HUDEP-2 (cell line): ENCODE data around the gene MYO1E.

ENCODE experiments used
- DNase-seq, 76 experiments: peaks; one replicate each; lab custom pipeline; 2025; ENCODE audit not compliant: unreplicated experiment in 76 of 76; lab: John Stamatoyannopoulos, UW

MYO1E gene

GRCh38 chr15:59271595-59272201 lies 101.0 kb downstream of the MYO1E start:
- no peak for DNase-seq

- no peak for DNase-seq
Measured at GRCh38 chr15:59268852-59269407, 103.7 kb downstream of the MYO1E start.

- DNase-seq, result no peak
Measured at GRCh38 chr15:59268168-59268851, 104.4 kb downstream of the MYO1E start.

- no peak for DNase-seq
Measured at GRCh38 chr15:59266028-59266427, 106.6 kb downstream of the MYO1E start.

GRCh38 chr15:59262316-59262715 lies 110.4 kb downstream of the MYO1E start:
- DNase-seq, result no peak

GRCh38 chr15:59260090-59260489 lies 112.6 kb downstream of the MYO1E start:
- no peak for DNase-seq

GRCh38 chr15:59259137-59259943 lies 113.3 kb downstream of the MYO1E start:
- no peak for DNase-seq

- no peak for DNase-seq
Measured at GRCh38 chr15:59258317-59258716, 114.4 kb downstream of the MYO1E start.

- DNase-seq, result no peak
Measured at GRCh38 chr15:59257140-59257539, 115.5 kb downstream of the MYO1E start.

GRCh38 chr15:59256482-59256881 lies 116.2 kb downstream of the MYO1E start:
- no peak for DNase-seq

- DNase-seq, result no peak
Measured at GRCh38 chr15:59255680-59256336, 116.9 kb downstream of the MYO1E start.

GRCh38 chr15:59252137-59252536 lies 120.5 kb downstream of the MYO1E start:
- DNase-seq, result no peak

GRCh38 chr15:59251001-59251845 lies 121.4 kb downstream of the MYO1E start:
- no peak for DNase-seq

GRCh38 chr15:59250249-59250648 lies 122.4 kb downstream of the MYO1E start:
- DNase-seq, result no peak

- DNase-seq, result no peak
Measured at GRCh38 chr15:59249816-59250215, 122.9 kb downstream of the MYO1E start.

- DNase-seq, result peak in 37 of 76 experiments; percentile 1 to 47 (median 15)
Measured at GRCh38 chr15:59247364-59247763, 125.3 kb downstream of the MYO1E start.

GRCh38 chr15:59245559-59245958 lies 127.1 kb downstream of the MYO1E start:
- no peak for DNase-seq

GRCh38 chr15:59244337-59244736 lies 128.3 kb downstream of the MYO1E start:
- no peak for DNase-seq

- DNase-seq, result no peak
Measured at GRCh38 chr15:59243622-59244021, 129.0 kb downstream of the MYO1E start.

GRCh38 chr15:59242649-59243048 lies 130.0 kb downstream of the MYO1E start:
- DNase-seq, result no peak
